ENCODE data around the gene OR2A25. TPM values are rescaled to one million over a fixed set of nuclear protein-coding genes. Genes with fewer than 3 reads are reported as not detected.

The OR2A25 gene
- total RNA-seq, 1 experiment from 2014 or later: 0.13 TPM

GRCh38 chr7:144032516-144032915, 37.1 kb upstream of the OR2A25 start:
- H3K9me3 ChIP-seq (ENCODE audit: control insufficient read depth, low read depth, low read length): no peaks in the 10 kb centered on the region
- no peak overlapping the region for H4K91ac ChIP-seq (ENCODE audit: insufficient read length, low read depth, low read length)
- no peaks in the 10 kb centered on the region for H3K79me1 ChIP-seq (ENCODE audit: insufficient read depth, low read depth, low read length, poor library complexity, severe bottlenecking)
- H3K18ac ChIP-seq (ENCODE audit: insufficient read length, low read depth, low read length): no peak overlapping the region
- no peak overlapping the region for H2BK12ac ChIP-seq (ENCODE audit: insufficient read length, low read depth, low read length)
- H2AFZ ChIP-seq (ENCODE audit: low read length): no peak overlapping the region
- no peak overlapping the region for H4K8ac ChIP-seq (replicated peaks; ENCODE audit: insufficient read length, low read depth, low read length)
- no peak overlapping the region for H2AK5ac ChIP-seq (ENCODE audit: insufficient read length, low read length)
- H3K56ac ChIP-seq (ENCODE audit: insufficient read length, low read depth, low read length): no peak overlapping the region
- no peak overlapping the region for H4K5ac ChIP-seq (ENCODE audit: insufficient read length, low read depth, low read length)
- no peak overlapping the region for H3T11ph ChIP-seq (ENCODE audit: low read length)
- no peak overlapping the region for H2BK5ac ChIP-seq (ENCODE audit: insufficient read length, low read length)
- no peaks in the 10 kb centered on the region; a peak in 1 of 4 replicates for H3K4me1 Mint-ChIP-seq
- TF ChIP-seq CTCF (conservative IDR thresholded peaks at IDR 0.05): no peak
- H3K27me3 Mint-ChIP-seq (ENCODE audit: low read depth): no peaks in the 10 kb centered on the region
- H3K79me2 ChIP-seq (ENCODE audit: insufficient read depth, low read length): no peaks in the 10 kb centered on the region
- no peak overlapping the region for H2BK20ac ChIP-seq (ENCODE audit: low read depth, low read length, poor library complexity, severe bottlenecking)
- no peaks in the 10 kb centered on the region for H3K23me2 ChIP-seq (ENCODE audit: insufficient read length, low read depth, low read length, poor library complexity, severe bottlenecking)
- WGBS (ENCODE audit: extremely low coverage, insufficient read length, low lambda C conversion rate): no CpG with 5 or more reads among the region's 5 CpGs
- H3K9ac ChIP-seq (ENCODE audit: extremely low read depth, insufficient read length, low read length): no peak overlapping the region
- H3K27me3 ChIP-seq (ENCODE audit: insufficient read depth, low read length): no peaks in the 10 kb centered on the region
- H3K4me2 ChIP-seq (ENCODE audit: insufficient read depth, insufficient read length, low read length): no peak overlapping the region
- H3K4me3 Mint-ChIP-seq: no peak overlapping the region
- no peak overlapping the region for H2BK15ac ChIP-seq (ENCODE audit: low read depth, low read length)
- no peaks in the 10 kb centered on the region for H4K20me1 ChIP-seq (ENCODE audit: control insufficient read depth, insufficient read depth, insufficient read length)
- H3K4me1 ChIP-seq (ENCODE audit: insufficient read depth, low read length): no peaks in the 10 kb centered on the region
- DNase-seq: no peak
- H2BK120ac ChIP-seq (ENCODE audit: low read depth, low read length, poor library complexity, severe bottlenecking): no peak overlapping the region
- no peaks in the 10 kb centered on the region for H3K9me3 Mint-ChIP-seq
- H3K23ac ChIP-seq (ENCODE audit: insufficient read length, low read depth, low read length): no peak overlapping the region
- no peaks in the 10 kb centered on the region for H3K36me3 Mint-ChIP-seq (ENCODE audit: insufficient read depth in 1 of 3, low read depth in 3 of 3)
- no peak overlapping the region for H3K4ac ChIP-seq (ENCODE audit: low read depth, low read length)
- no peak overlapping the region for H3K27ac ChIP-seq (ENCODE audit: insufficient read length, low read depth, low read length)
- H3K14ac ChIP-seq (ENCODE audit: insufficient read depth, low read length): no peak overlapping the region
- no peak overlapping the region for H3K27ac Mint-ChIP-seq
